HCT116 (cell line): Measurements from ENCODE around the gene MAPK7. TPM values are rescaled to one million over a fixed set of nuclear protein-coding genes. Genes with fewer than 3 reads are reported as not detected.

Experiments
- ATAC-seq: fragments of 200-7000 bp; cut with Tn5 transposase; 2 replicates; pipeline ENCODE4 v1.9.1; 2020; ENCODE audit warnings: mild to moderate bottlenecking, moderate library complexity
- BruUV-seq: library from RNA; stranded (reverse); fragments of 400-500 nt; replicated peaks from 2 replicates; lab custom pipeline; 2021; lab: Mats Ljungman, UMichigan
- CTCF ChIA-PET: fragments of 300-600 bp; sonication (Branson Sonifier 250); formaldehyde crosslinking; loops from one replicate; lab custom pipeline; 2021; ENCODE audit warnings: antibody characterized with exemption; lab: Charles Lee
- POLR2A ChIA-PET: fragments of 300-600, 350-600 bp; sonication (Branson Sonifier 250); formaldehyde crosslinking; loops from one replicate; lab custom pipeline; 2021; ENCODE audit warnings: antibody characterized with exemption; lab: Charles Lee
- RAD21 ChIA-PET, 2 experiments: fragments of 300-600 bp; sonication (Branson Sonifier 250); formaldehyde crosslinking; loops; one replicate each; lab custom pipeline; 2023; ENCODE audit warnings: low total read pairs in 2 of 2; ENCODE audit not compliant: uncharacterized antibody in 2 of 2, unreplicated experiment in 2 of 2, low non-redundant PET in 1 of 2; lab: Charles Lee
- DNase-seq: peaks from one replicate; pipeline ENCODE4 v3.0.0-alpha.2; 2010; ENCODE audit warnings: low read depth, low spot score
- H2AFZ ChIP-seq: fragments of 200-600 bp; shearing (Covaris generic), sonication (generic); 2 replicates; pipeline ENCODE4 v1.6.1; 2017; ENCODE audit warnings: low read depth, mixed run types, mixed read lengths, antibody characterized with exemption, low read length; ENCODE audit not compliant: poor library complexity, severe bottlenecking
- H3K27ac ChIP-seq: 2 replicates; pipeline ENCODE4 v1.5.1; 2012; ENCODE audit warnings: low read depth, low read length
- H3K27me3 ChIP-seq: fragments of 200-600 bp; sonication (generic); 2 replicates; pipeline ENCODE4 v1.6.1; 2016; ENCODE audit warnings: mixed run types, low read length, mixed read lengths; ENCODE audit not compliant: insufficient read depth
- H3K36me3 ChIP-seq, 2 experiments: fragments of 200-500 bp in 1 of 2; fragments of 200-600 bp in 1 of 2; sonication (Bioruptor generic) in 1 of 2; sonication (generic) in 1 of 2; 2 replicates each; pipeline versions ENCODE4 v1.5.1 to v1.6.1; 2014 to 2016; ENCODE audit warnings: low read length in 2 of 2, inconsistent platforms in 1 of 2, mixed read lengths in 1 of 2, mixed run types in 1 of 2; ENCODE audit not compliant: insufficient read depth in 2 of 2, control insufficient read depth in 1 of 2
- H3K4me1 ChIP-seq, 2 experiments: fragments of 200-600 bp in 1 of 2; sonication (generic) in 1 of 2; 2 replicates each; pipeline versions ENCODE4 v1.5.1 to v1.6.1; 2012 to 2017; ENCODE audit warnings: low read length in 2 of 2, inconsistent platforms in 1 of 2, mild to moderate bottlenecking in 1 of 2, mixed read lengths in 1 of 2, mixed run types in 1 of 2, moderate library complexity in 1 of 2; ENCODE audit not compliant: insufficient read depth in 2 of 2, control insufficient read depth in 1 of 2
- H3K4me2 ChIP-seq: fragments of 200-600 bp; sonication (generic); 2 replicates; pipeline ENCODE4 v1.6.1; 2017; ENCODE audit warnings: mixed run types, low read length, mixed read lengths
- H3K4me3 ChIP-seq, 2 experiments: fragments of 200-600 bp in 1 of 2; sonication (generic) in 1 of 2; replicated peaks in 1 of 2; 2 replicates each; pipeline ENCODE4 v1.5.1; 2011 to 2016; ENCODE audit warnings: low read length in 2 of 2, control low read depth in 1 of 2, low read depth in 1 of 2, mild to moderate bottlenecking in 1 of 2, mixed read lengths in 1 of 2, mixed run types in 1 of 2
- H3K79me2 ChIP-seq: fragments of 200-600 bp; sonication (generic); 2 replicates; pipeline ENCODE4 v1.6.1; 2017; ENCODE audit warnings: mild to moderate bottlenecking, mixed run types, low read length, moderate library complexity, mixed read lengths; ENCODE audit not compliant: insufficient read depth
- H3K9ac ChIP-seq: fragments of 200-600 bp; sonication (generic); 2 replicates; pipeline ENCODE4 v1.6.1; 2016; ENCODE audit warnings: low read length, mixed read lengths
- H3K9me2 ChIP-seq: fragments of 200-600 bp; sonication (generic), shearing (Covaris generic); 2 replicates; pipeline ENCODE4 v1.6.1; 2017; ENCODE audit warnings: mixed run types, mild to moderate bottlenecking, moderate library complexity; ENCODE audit not compliant: insufficient read depth
- H3K9me3 ChIP-seq, 2 experiments: fragments of 200-500 bp in 1 of 2; fragments of 200-600 bp in 1 of 2; sonication (Bioruptor generic) in 1 of 2; sonication (generic) in 1 of 2; 2 replicates each; pipeline ENCODE4 v1.6.1; 2014 to 2017; ENCODE audit warnings: low read length in 2 of 2, mixed read lengths in 2 of 2, inconsistent platforms in 1 of 2, low read depth in 1 of 2, mild to moderate bottlenecking in 1 of 2, mixed run types in 1 of 2, moderate library complexity in 1 of 2; ENCODE audit not compliant: control insufficient read depth in 1 of 2, insufficient read depth in 1 of 2
- H4K20me1 ChIP-seq: fragments of 200-600 bp; sonication (generic), shearing (Covaris generic); 2 replicates; pipeline ENCODE4 v1.6.1; 2017; ENCODE audit warnings: mixed run types, mild to moderate bottlenecking, moderate library complexity; ENCODE audit not compliant: insufficient read depth
- CBX3 ChIP-seq: IDR thresholded peaks from 2 replicates; pipeline ENCODE4 v1.6.1; 2012; ENCODE audit warnings: low read depth
- CEBPB ChIP-seq: IDR thresholded peaks from 2 replicates; pipeline ENCODE4 v1.6.1; 2012; ENCODE audit warnings: low read depth
- ELF1 ChIP-seq: IDR thresholded peaks from 2 replicates; pipeline ENCODE4 v1.6.1; 2012; ENCODE audit warnings: low read depth, borderline replicate concordance
- FOSL1 ChIP-seq: IDR thresholded peaks from 2 replicates; pipeline ENCODE4 v1.6.1; 2012; ENCODE audit warnings: low read depth
- POLR2A ChIP-seq: IDR thresholded peaks from 2 replicates; pipeline ENCODE4 v1.7.0; 2011; ENCODE audit warnings: borderline replicate concordance; ENCODE audit not compliant: insufficient read depth, insufficient read length; ENCODE audit errors: extremely low read depth
- TCF7L2 ChIP-seq: IDR thresholded peaks from 2 replicates; pipeline ENCODE4 v1.7.0; 2011; ENCODE audit warnings: borderline replicate concordance, inconsistent platforms; ENCODE audit not compliant: insufficient read depth, insufficient read length; ENCODE audit errors: extremely low read depth
- YY1 ChIP-seq: IDR thresholded peaks from 2 replicates; pipeline ENCODE4 v1.6.1; 2011; ENCODE audit warnings: low read length, low read depth, moderate library complexity, mild to moderate bottlenecking; ENCODE audit not compliant: insufficient replicate concordance; ENCODE audit errors: extremely low read depth
- ZFX ChIP-seq: fragments of 450-650 bp; IDR thresholded peaks from 2 replicates; pipeline ENCODE4 v1.6.1; 2017
- intact Hi-C: fragments of 100-400 bp; cut with micrococcal nuclease; formaldehyde crosslinking; loops from 2 replicates; pipeline ENCODE4 v1.10.0; 2022
- total RNA-seq: library from RNA; stranded (reverse); gene quantifications from one replicate; pipeline ENCODE4 v1.2.1, GENCODE V29; 2021; ENCODE audit not compliant: unreplicated experiment
- TF ChIP-seq, protein P1 (sequence below), 3 experiments: fragments of 200-600 bp in 1 of 3; sonication (generic) in 1 of 3; IDR thresholded peaks in 2 of 3; conservative IDR thresholded peaks in 1 of 3; 2 replicates each; pipeline ENCODE4 v1.5.1; 2012 to 2017; ENCODE audit warnings: low read depth in 2 of 3, low read length in 2 of 3, antibody characterized with exemption in 1 of 3, borderline replicate concordance in 1 of 3, control low read depth in 1 of 3, mild to moderate bottlenecking in 1 of 3, mixed read lengths in 1 of 3, mixed run types in 1 of 3, moderate library complexity in 1 of 3; ENCODE audit not compliant: insufficient read depth in 1 of 3
- TF ChIP-seq, protein P2 (sequence below): IDR thresholded peaks from 2 replicates; pipeline ENCODE4 v1.6.1; 2012

The MAPK7 gene
- total RNA-seq, 1 experiment from 2014 or later, result 15.3 TPM

DNA sequence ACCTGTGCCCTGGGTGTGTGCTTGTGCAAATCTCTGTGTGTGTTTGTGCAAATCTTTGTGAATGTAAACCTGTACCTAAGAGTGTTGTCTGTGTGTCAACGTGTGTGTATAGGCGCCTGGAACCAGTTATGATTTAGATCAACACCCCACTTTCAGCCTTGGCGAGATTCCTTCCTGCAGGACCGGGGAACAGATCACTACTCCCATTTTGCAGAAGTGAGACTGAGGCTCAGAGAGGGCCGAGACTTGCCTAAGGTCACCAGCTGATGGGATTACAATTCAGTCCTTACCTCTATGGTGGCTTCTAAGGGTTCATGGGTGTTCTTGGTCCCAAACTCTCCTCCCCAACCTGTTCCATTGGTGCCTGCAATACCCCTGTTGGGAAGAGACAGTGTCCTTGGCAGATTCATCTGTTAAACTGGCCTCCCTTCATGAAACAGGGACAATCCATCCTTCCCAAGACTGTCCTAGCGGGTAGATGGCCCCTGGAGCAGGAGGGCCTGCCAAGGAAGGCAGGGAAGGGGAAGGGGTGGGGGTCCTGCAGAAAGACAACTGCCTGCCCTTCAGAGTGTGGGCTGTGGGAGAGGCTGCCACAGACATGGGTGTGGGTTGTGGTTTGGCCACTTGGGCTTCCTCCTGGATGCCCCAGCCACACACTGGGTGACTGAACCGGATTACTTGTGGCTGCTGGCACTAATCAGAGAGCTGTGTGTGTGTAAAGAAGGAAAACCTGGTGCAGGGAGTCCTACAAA lies 6.9 kb upstream of the MAPK7 start:
- H2AFZ ChIP-seq, result no peak overlapping the region
- ATAC-seq (no peak), DNase-seq (no peak)
- H3K79me2 ChIP-seq, result peaks cover 6% of the 10 kb centered on the region
- ChIA-PET RAD21 (no interaction called here), CTCF (no interaction called here), POLR2A (no interaction called here)
- intact Hi-C loops, result no loop called here
- no peak for TF ChIP-seq CBX3
- TF ChIP-seq, protein P1, sequence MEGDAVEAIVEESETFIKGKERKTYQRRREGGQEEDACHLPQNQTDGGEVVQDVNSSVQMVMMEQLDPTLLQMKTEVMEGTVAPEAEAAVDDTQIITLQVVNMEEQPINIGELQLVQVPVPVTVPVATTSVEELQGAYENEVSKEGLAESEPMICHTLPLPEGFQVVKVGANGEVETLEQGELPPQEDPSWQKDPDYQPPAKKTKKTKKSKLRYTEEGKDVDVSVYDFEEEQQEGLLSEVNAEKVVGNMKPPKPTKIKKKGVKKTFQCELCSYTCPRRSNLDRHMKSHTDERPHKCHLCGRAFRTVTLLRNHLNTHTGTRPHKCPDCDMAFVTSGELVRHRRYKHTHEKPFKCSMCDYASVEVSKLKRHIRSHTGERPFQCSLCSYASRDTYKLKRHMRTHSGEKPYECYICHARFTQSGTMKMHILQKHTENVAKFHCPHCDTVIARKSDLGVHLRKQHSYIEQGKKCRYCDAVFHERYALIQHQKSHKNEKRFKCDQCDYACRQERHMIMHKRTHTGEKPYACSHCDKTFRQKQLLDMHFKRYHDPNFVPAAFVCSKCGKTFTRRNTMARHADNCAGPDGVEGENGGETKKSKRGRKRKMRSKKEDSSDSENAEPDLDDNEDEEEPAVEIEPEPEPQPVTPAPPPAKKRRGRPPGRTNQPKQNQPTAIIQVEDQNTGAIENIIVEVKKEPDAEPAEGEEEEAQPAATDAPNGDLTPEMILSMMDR (IDR thresholded peaks at IDR 0.05 in 2 of 3, conservative IDR thresholded peaks at IDR 0.05 in 1 of 3; ENCODE audit: borderline replicate concordance in 1 of 3, insufficient read depth in 1 of 3, low read depth in 2 of 3, low read length in 2 of 3), result no peak
- TF ChIP-seq, protein P2, sequence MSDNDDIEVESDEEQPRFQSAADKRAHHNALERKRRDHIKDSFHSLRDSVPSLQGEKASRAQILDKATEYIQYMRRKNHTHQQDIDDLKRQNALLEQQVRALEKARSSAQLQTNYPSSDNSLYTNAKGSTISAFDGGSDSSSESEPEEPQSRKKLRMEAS, result no peak
- no peak for TF ChIP-seq TCF7L2
- no peak for TF ChIP-seq ELF1
- H3K4me1 ChIP-seq, result peaks cover 7 to 26% of the 10 kb centered on the region in 2 experiments; a peak in 3 of 4 replicates
- H3K27ac ChIP-seq, result no peak overlapping the region
- no peaks in the 10 kb centered on the region for H3K9me3 ChIP-seq
- no TSS peak for BruUV-seq
- H4K20me1 ChIP-seq, result no peaks in the 10 kb centered on the region
- no peaks in the 10 kb centered on the region for H3K27me3 ChIP-seq
- no peaks in the 10 kb centered on the region for H3K9me2 ChIP-seq
- no peak overlapping the region for H3K4me2 ChIP-seq
- no peak overlapping the region for H3K9ac ChIP-seq
- no peak overlapping the region for H3K4me3 ChIP-seq
- H3K36me3 ChIP-seq, result no peaks in the 10 kb centered on the region

DNA sequence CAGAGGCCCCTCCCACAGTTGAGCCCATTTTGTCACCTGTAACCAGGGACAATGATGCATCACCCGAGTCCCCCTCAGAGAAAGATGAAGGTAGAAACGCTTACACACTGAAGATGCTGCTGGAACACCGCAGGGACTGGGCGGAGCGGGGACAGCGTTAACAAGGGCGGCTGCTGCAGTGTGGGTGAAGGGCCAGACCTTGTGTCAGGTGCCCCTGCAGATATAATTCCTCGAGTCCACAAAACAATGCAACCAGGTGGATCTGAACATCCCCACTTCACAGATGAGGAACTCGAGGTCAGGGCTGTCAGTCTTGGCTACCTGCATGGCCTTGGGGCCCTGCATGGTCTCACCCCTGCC lies 6.3 kb upstream of the MAPK7 start:
- Histone ChIP-seq H3K4me3 (no peak overlapping the region), H3K9ac (no peak overlapping the region), H3K27ac (no peak overlapping the region), H3K79me2 (peaks cover 7% of the 10 kb centered on the region), H3K27me3 (no peaks in the 10 kb centered on the region), H4K20me1 (no peaks in the 10 kb centered on the region), H3K36me3 (no peaks in the 10 kb centered on the region)
- ChIA-PET CTCF (interaction anchor here (1.1 kb wide), 1 partner anchor 9 kb away, joined by 4 read pairs; the partner anchor contains the start of gene B9D1), RAD21 (no interaction called here)
- no peak for DNase-seq
- intact Hi-C loops, result no loop called here
- no TSS peak for BruUV-seq
- TF ChIP-seq YY1, result no peak
- TF ChIP-seq ZFX, result no peak
- no peak for TF ChIP-seq FOSL1
- TF ChIP-seq, protein P2, result no peak
- TF ChIP-seq POLR2A, result no peak
- no peak for TF ChIP-seq CEBPB
- TF ChIP-seq, all 23 proteins: peak for 0
- H3K9me2 ChIP-seq, result no peaks in the 10 kb centered on the region
- POLR2A ChIA-PET, result no interaction called here
- H2AFZ ChIP-seq, result no peak overlapping the region
- no peaks in the 10 kb centered on the region for H3K9me3 ChIP-seq
- no peak for ATAC-seq
- no peak overlapping the region for H3K4me2 ChIP-seq
- H3K4me1 ChIP-seq, result peaks cover 7 to 30% of the 10 kb centered on the region in 2 experiments; a peak in 3 of 4 replicates
